Prostate gland (tissue), 2 donors: ENCODE measurements around the gene PRRX1. TPM values are rescaled to one million over a fixed set of nuclear protein-coding genes. Genes with fewer than 3 reads are reported as not detected.

Experiments used
- DNase-seq: peaks from one replicate; pipeline ENCODE4 v3.0.0-alpha.2; 2019; ENCODE audit warnings: low spot score
- H3K27ac ChIP-seq, 2 donors: fragments of 200-600 bp; sonication (generic); 2 replicates each; pipeline ENCODE4 v1.5.1; 2017 to 2019
- H3K27me3 ChIP-seq: fragments of 200-600 bp; sonication (generic); replicated peaks from 2 replicates; pipeline ENCODE4 v1.5.1; 2019; ENCODE audit not compliant: insufficient read depth
- H3K36me3 ChIP-seq, 2 donors: fragments of 200-600 bp; sonication (generic); 1 replicate in 1 of 2; 2 replicates in 1 of 2; pipeline versions ENCODE4 v1.5.1 to v1.8.1; 2017 to 2019
- H3K4me1 ChIP-seq: fragments of 200-600 bp; sonication (generic); replicated peaks from 2 replicates; pipeline ENCODE4 v1.5.1; 2019
- H3K4me3 ChIP-seq, 2 donors: fragments of 200-600 bp; sonication (generic); 2 replicates each; pipeline ENCODE4 v1.5.1; 2017 to 2019
- H3K9me3 ChIP-seq: fragments of 200-600 bp; sonication (generic); 2 replicates; pipeline ENCODE4 v1.5.1; 2017
- POLR2A ChIP-seq: fragments of 450-650 bp; IDR thresholded peaks from one replicate; pipeline ENCODE4 v1.6.1; 2016; ENCODE audit warnings: antibody characterized with exemption, mild to moderate bottlenecking
- POLR2AphosphoS5 ChIP-seq: sonication (generic); formaldehyde crosslinking; IDR thresholded peaks from one replicate; pipeline ENCODE4 v1.6.1; 2017; ENCODE audit warnings: antibody characterized with exemption
- WGBS: methylation state at CpG from one replicate; pipeline ENCODE4 v1.1.5; 2018; 5-methylcytosine and 5-hydroxymethylcytosine counted together
- intact Hi-C: fragments of 100-400 bp; cut with DNase I; formaldehyde crosslinking; loops from one replicate; pipeline ENCODE4 v1.14.2; 2022
- total RNA-seq, 2 donors: library from RNA; depleted of rRNA; stranded (reverse); fragments of >200 nt; gene quantifications; one replicate each; pipeline ENCODE4 v1.1.0, GENCODE V29; 2016
- TF ChIP-seq, protein P1 (sequence below), 4 experiments: fragments of 200-600 bp in 2 of 4; fragments of 450-650 bp in 2 of 4; sonication (generic) in 2 of 4; IDR thresholded peaks; 1 replicate in 3 of 4; 2 replicates in 1 of 4; pipeline ENCODE4 v1.5.1; 2016 to 2019; ENCODE audit warnings: antibody characterized with exemption in 4 of 4, mild to moderate bottlenecking in 2 of 4, moderate library complexity in 2 of 4

PRRX1 gene
- total RNA-seq, 2 donors from 2014 or later = 7.0 to 35.2 TPM

GRCh38 chr1:170634824-170635410 is 29.0 kb upstream of the PRRX1 start:
- Histone ChIP-seq H3K4me1 (no peaks in the 10 kb centered on the region), H3K27me3 (no peaks in the 10 kb centered on the region), H3K36me3 (no peaks in the 10 kb centered on the region), H3K27ac (no peak overlapping the region), H3K9me3 (no peaks in the 10 kb centered on the region), H3K4me3 (no peak overlapping the region)
- TF ChIP-seq POLR2A (no peak), POLR2AphosphoS5 (no peak)
- TF ChIP-seq, protein P1, sequence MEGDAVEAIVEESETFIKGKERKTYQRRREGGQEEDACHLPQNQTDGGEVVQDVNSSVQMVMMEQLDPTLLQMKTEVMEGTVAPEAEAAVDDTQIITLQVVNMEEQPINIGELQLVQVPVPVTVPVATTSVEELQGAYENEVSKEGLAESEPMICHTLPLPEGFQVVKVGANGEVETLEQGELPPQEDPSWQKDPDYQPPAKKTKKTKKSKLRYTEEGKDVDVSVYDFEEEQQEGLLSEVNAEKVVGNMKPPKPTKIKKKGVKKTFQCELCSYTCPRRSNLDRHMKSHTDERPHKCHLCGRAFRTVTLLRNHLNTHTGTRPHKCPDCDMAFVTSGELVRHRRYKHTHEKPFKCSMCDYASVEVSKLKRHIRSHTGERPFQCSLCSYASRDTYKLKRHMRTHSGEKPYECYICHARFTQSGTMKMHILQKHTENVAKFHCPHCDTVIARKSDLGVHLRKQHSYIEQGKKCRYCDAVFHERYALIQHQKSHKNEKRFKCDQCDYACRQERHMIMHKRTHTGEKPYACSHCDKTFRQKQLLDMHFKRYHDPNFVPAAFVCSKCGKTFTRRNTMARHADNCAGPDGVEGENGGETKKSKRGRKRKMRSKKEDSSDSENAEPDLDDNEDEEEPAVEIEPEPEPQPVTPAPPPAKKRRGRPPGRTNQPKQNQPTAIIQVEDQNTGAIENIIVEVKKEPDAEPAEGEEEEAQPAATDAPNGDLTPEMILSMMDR (IDR thresholded peaks at IDR 0.05) = no peak
- intact Hi-C loops = no loop called here
- DNase-seq = no peak

DNA sequence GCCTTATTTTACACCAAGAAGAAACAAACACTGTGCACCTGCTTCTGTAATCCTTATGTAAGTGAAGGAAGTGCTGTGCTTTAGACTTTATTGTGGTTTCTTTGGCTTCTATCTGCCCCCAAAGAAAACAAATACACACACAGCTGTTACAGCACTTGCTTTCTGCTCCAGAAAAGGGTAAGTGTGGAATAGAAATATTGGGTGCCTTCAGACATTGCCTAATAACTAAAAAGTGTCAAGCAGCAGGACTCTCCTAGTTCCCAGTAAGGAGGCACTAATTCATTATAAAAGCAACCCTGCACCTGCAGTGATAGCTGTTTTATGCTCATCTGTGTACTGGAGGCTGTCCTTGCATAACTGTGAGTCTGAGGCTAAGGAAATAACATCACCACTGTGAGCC is 23.4 kb upstream of the PRRX1 start:
- no peaks in the 10 kb centered on the region for H3K4me1 ChIP-seq
- TF ChIP-seq, protein P1 (IDR thresholded peaks at IDR 0.05) = no peak
- TF ChIP-seq POLR2AphosphoS5 (no peak), POLR2A (no peak)
- no peak for DNase-seq
- intact Hi-C loops = no loop called here
- no peaks in the 10 kb centered on the region for H3K27me3 ChIP-seq
- no peaks in the 10 kb centered on the region for H3K36me3 ChIP-seq
- H3K4me3 ChIP-seq = no peak overlapping the region
- no peaks in the 10 kb centered on the region for H3K9me3 ChIP-seq
- no peak overlapping the region for H3K27ac ChIP-seq

DNA sequence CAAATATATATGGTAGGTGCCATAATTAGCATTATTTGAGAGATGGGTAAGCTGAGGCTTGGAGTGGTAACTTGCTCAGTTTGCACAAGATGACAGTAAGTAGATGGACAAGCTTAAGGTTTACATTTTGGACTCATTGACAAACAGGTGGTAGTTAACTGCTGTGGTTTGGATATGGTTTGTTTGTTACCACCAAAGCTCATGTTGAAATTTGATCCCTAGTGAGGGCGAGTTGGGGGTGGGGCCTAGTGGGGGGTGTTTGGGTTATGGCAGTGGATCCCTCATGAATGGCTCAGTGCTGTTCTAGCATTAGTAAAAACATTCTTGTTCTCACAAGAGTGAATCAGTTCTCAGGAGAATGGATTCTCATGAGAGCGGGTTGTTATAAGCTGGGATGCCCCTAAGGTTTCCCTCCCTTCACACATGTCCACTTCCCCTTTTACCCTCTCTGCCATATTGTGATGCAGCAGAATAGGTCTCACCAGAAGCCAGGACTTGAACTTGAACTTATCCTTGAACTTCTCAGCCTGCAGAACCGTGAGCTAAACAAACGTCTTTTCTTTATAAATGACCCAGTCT is 6.6 kb upstream of the PRRX1 start:
- Histone ChIP-seq H3K4me1 (no peaks in the 10 kb centered on the region), H3K4me3 (no peak overlapping the region), H3K36me3 (no peaks in the 10 kb centered on the region), H3K27me3 (no peaks in the 10 kb centered on the region), H3K9me3 (no peaks in the 10 kb centered on the region), H3K27ac (no peak overlapping the region)
- intact Hi-C loops = no loop called here
- no peak for DNase-seq
- TF ChIP-seq POLR2A (no peak), POLR2AphosphoS5 (no peak)
- TF ChIP-seq, protein P1 (IDR thresholded peaks at IDR 0.05) = no peak
- whole genome bisulfite sequencing = 62% methylated on average over 4 of the region's 4 CpGs

DNA sequence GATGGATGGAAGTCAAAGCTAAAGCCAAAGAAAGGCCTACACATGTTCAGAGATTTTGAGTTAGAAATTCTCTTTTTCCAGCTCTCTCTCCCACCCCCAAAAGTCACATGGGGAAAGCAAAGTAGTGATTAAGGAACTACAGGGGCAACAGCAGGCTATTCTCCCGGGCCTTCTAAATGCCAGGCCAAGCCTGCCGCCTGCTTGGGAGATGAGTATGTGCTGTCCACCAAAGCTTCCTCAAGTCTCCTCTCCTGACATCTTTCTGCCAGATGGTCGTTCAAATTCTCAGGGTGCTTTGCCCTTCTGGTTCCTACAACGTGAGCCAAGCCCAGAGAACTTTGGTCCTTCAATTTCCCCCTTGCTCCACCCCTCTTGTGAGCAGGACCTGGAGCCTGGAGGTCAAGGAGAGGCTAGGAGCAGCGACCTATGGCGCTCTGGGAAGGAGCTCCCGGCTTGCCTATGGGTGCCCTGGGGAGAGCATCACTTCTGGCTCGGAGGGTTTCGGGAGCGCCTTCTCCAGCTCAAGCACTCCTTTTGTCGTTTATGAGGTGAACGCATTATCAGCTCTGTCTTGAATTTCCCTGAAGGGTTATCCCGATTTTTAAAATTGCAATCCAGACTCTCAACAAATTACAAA is 4.4 kb upstream of the PRRX1 start:
- Histone ChIP-seq H3K27me3 (no peaks in the 10 kb centered on the region), H3K36me3 (no peaks in the 10 kb centered on the region), H3K4me3 (no peak overlapping the region), H3K4me1 (no peaks in the 10 kb centered on the region), H3K9me3 (no peaks in the 10 kb centered on the region), H3K27ac (no peak overlapping the region)
- TF ChIP-seq POLR2AphosphoS5 = no peak
- TF ChIP-seq, protein P1 (IDR thresholded peaks at IDR 0.05) = no peak
- no peak for TF ChIP-seq POLR2A
- WGBS = 94% methylated on average over 13 of the region's 13 CpGs
- no peak for DNase-seq
- intact Hi-C loops = loop anchor here (5.0 kb wide), 1 partner anchor 727 kb away; no protein-coding TSS in a partner anchor
